ENCODE measurements around the gene PCIF1. TPM values are rescaled to one million over a fixed set of nuclear protein-coding genes. Genes with fewer than 3 reads are reported as not detected.
A peak's percentile ranks its signal among the peaks of the same experiment; 100 is the strongest.

The PCIF1 gene
- total and polyA plus RNA-seq, 2 experiments from 2014 or later = 5.3 to 24.3 TPM

DNA sequence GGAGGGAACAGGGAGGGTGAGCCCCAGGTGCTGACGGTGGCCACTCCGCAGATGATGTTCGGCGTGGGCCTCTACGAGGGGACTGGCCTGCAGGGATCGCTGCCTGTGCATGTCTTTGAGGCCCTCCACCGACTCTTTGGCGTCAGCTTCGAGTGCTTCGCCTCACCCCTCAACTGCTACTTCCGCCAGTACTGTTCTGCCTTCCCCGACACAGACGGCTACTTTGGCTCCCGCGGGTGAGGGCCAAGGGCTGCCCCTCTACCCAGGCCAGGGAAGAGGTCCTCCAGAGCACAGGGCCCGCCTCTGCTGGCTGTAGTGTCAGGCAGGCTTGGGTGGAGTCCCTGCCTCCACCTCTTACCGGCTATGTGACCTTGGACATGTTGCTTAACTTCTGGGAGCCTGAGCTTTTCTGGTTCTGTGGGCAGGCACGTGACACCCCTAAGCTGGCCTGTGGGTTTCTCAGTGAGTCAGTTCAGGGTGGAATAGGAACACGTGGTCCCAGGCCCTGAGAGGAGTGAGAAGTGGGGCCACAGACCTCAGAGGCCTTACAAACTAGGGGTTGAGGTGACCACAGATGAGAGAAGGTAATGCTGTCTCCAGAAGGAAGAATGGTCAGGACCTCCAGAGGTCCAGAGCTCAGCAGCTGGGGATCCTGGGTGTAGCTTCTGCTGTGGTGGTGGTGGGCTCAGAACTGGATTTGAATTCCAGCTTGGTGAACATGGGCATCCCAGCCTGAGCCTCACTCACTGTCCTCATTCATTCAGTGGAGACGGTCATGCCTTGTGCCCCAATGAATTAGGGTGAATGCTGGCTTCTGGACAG is 11.9 kb downstream of the PCIF1 start:
- no peak overlapping the region for H3K4me2 ChIP-seq (ENCODE audit: unreplicated experiment)
- TF ChIP-seq EZH2phosphoT487 (IDR thresholded peaks at IDR 0.05; ENCODE audit: insufficient read depth, low read depth) (no peak), EZH2 (IDR thresholded peaks at IDR 0.05; ENCODE audit: insufficient read depth, poor library complexity, severe bottlenecking) (no peak)
- no peaks in the 10 kb centered on the region for H4K20me1 ChIP-seq (ENCODE audit: insufficient read depth)
- H3K27ac ChIP-seq = peak overlapping the region; percentile 61
- peak overlapping the region; percentile 60 for H3K9ac ChIP-seq
- H3K9me2 ChIP-seq (ENCODE audit: insufficient read depth) = no peaks in the 10 kb centered on the region
- in situ Hi-C loops (cut with MboI) = no loop called here
- DNase-seq = peak; percentile 82
- H2AFZ ChIP-seq = no peak overlapping the region
- no peaks in the 10 kb centered on the region for H3K79me2 ChIP-seq (ENCODE audit: insufficient read depth)
- peaks cover 13% of the 10 kb centered on the region; the same call in 1 of the 2 replicates for H3K4me1 ChIP-seq (ENCODE audit: insufficient read depth)
- H3K27me3 ChIP-seq (replicated peaks; ENCODE audit: insufficient read depth) = no peaks in the 10 kb centered on the region
- 71 to 81% methylated on average over 20 of the region's 20 CpGs for WGBS, 2 experiments (ENCODE audit: low coverage in 1 of 2, low lambda C conversion rate in 2 of 2, missing lambda C conversion rate in 2 of 2)
- peaks cover 27% of the 10 kb centered on the region; the same call in 1 of the 2 replicates for H3F3A ChIP-seq (ENCODE audit: insufficient read depth)
- no peak overlapping the region for H3K4me3 ChIP-seq
- no peaks in the 10 kb centered on the region for H3K9me3 ChIP-seq (ENCODE audit: low read depth)
- H3K36me3 ChIP-seq (ENCODE audit: low read depth) = peaks cover 15% of the 10 kb centered on the region; the same call in 1 of the 2 replicates

DNA sequence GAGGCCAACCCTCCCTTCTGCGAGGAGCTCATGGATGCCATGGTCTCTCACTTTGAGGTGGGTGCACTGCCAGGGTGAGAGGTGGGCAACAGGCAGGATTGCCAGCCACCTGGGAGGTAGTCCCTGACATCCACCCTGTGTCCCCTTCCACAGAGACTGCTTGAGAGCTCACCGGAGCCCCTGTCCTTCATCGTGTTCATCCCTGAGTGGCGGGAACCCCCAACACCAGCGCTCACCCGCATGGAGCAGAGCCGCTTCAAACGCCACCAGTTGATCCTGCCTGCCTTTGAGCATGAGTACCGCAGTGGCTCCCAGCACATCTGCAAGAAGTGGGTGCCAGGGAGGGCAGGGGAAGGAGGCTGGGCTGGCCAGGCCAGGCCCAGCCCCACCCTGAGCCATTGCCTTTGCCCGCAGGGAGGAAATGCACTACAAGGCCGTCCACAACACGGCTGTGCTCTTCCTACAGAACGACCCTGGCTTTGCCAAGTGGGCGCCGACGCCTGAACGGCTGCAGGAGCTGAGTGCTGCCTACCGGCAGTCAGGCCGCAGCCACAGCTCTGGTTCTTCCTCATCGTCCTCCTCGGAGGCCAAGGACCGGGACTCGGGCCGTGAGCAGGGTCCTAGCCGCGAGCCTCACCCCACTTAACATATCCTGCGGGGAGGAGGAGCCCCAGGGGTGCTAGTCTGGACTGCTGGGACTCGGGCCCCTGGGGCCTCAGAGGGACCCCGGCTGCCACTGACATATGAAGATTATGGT is 12.8 kb downstream of the PCIF1 start:
- no peak for DNase-seq
- H3K9me2 ChIP-seq (ENCODE audit: insufficient read depth) = no peaks in the 10 kb centered on the region
- peaks cover 13% of the 10 kb centered on the region; the same call in 1 of the 2 replicates for H3K4me1 ChIP-seq (ENCODE audit: insufficient read depth)
- no peak overlapping the region for H2AFZ ChIP-seq
- WGBS, 2 experiments (ENCODE audit: low coverage in 1 of 2, low lambda C conversion rate in 2 of 2, missing lambda C conversion rate in 2 of 2) = 85% methylated on average over 26 to 29 of the region's 29 CpGs
- H3K9me3 ChIP-seq (ENCODE audit: low read depth) = no peaks in the 10 kb centered on the region
- H3K27ac ChIP-seq = peak overlapping the region; percentile 61
- H4K20me1 ChIP-seq (ENCODE audit: insufficient read depth) = no peaks in the 10 kb centered on the region
- in situ Hi-C loops (cut with MboI) = no loop called here
- no peaks in the 10 kb centered on the region for H3K27me3 ChIP-seq (replicated peaks; ENCODE audit: insufficient read depth)
- TF ChIP-seq EZH2phosphoT487 (IDR thresholded peaks at IDR 0.05; ENCODE audit: insufficient read depth, low read depth) (no peak), EZH2 (IDR thresholded peaks at IDR 0.05; ENCODE audit: insufficient read depth, poor library complexity, severe bottlenecking) (no peak)
- 0 out of 2 replicates have a peak overlapping the region, but pooled peaks have one; percentile 60 for H3K9ac ChIP-seq
- peaks cover 27% of the 10 kb centered on the region; the same call in 1 of the 2 replicates for H3F3A ChIP-seq (ENCODE audit: insufficient read depth)
- no peaks in the 10 kb centered on the region for H3K79me2 ChIP-seq (ENCODE audit: insufficient read depth)
- no peak overlapping the region for H3K4me3 ChIP-seq
- peaks cover 14% of the 10 kb centered on the region; the same call in 1 of the 2 replicates for H3K36me3 ChIP-seq (ENCODE audit: low read depth)
- H3K4me2 ChIP-seq (ENCODE audit: unreplicated experiment) = no peak overlapping the region

DNA sequence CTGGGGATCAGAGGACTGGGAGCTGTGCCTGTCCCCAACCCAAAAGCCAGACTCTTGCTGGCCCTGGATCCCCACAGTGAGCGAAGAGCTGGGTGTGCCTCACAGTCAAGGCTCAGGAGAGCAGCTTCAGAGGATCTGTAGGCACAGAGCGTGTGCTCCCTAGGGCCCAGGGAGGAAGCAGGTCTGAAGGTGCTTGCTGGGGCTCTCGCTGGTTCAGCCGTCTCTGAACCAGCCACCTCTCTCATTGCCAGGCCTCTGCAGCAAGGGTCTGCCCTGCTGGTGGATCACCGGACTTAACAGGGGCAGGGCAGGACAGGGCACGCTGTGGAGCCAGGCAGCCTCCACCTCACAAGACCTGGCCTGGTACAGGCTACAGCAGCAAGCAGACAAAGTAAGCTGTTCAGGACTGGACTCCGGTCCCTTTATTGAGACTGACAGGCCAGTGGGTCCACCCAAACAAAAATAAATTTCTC is 13.8 kb downstream of the PCIF1 start:
- H3K4me1 ChIP-seq (ENCODE audit: insufficient read depth) = peaks cover 13% of the 10 kb centered on the region; the same call in 1 of the 2 replicates
- no peak overlapping the region for H3K27ac ChIP-seq
- no peak overlapping the region for H3K4me2 ChIP-seq (ENCODE audit: unreplicated experiment)
- in situ Hi-C loops (cut with MboI) = no loop called here
- H3K27me3 ChIP-seq (replicated peaks; ENCODE audit: insufficient read depth) = no peaks in the 10 kb centered on the region
- no peak overlapping the region for H3K9ac ChIP-seq
- TF ChIP-seq EZH2phosphoT487 (IDR thresholded peaks at IDR 0.05; ENCODE audit: insufficient read depth, low read depth) (no peak), EZH2 (IDR thresholded peaks at IDR 0.05; ENCODE audit: insufficient read depth, poor library complexity, severe bottlenecking) (no peak)
- H2AFZ ChIP-seq = no peak overlapping the region
- H3K36me3 ChIP-seq (ENCODE audit: low read depth) = peaks cover 20% of the 10 kb centered on the region; the same call in 1 of the 2 replicates
- H3F3A ChIP-seq (ENCODE audit: insufficient read depth) = peaks cover 27% of the 10 kb centered on the region; the same call in 1 of the 2 replicates
- WGBS, 2 experiments (ENCODE audit: low coverage in 1 of 2, low lambda C conversion rate in 2 of 2, missing lambda C conversion rate in 2 of 2) = 65 to 80% methylated on average over 5 to 7 of the region's 7 CpGs
- no peak for DNase-seq
- H3K79me2 ChIP-seq (ENCODE audit: insufficient read depth) = no peaks in the 10 kb centered on the region
- no peaks in the 10 kb centered on the region for H3K9me2 ChIP-seq (ENCODE audit: insufficient read depth)
- H3K9me3 ChIP-seq (ENCODE audit: low read depth) = no peaks in the 10 kb centered on the region
- H3K4me3 ChIP-seq = no peak overlapping the region
- no peaks in the 10 kb centered on the region for H4K20me1 ChIP-seq (ENCODE audit: insufficient read depth)

Data from GM23248 (cell line).